Liver (tissue), 9 donors: ENCODE measurements around the gene SEMA6D. TPM values are rescaled to one million over a fixed set of nuclear protein-coding genes. Genes with fewer than 3 reads are reported as not detected.

Experiments used
- DNase-seq: peaks from one replicate; pipeline ENCODE4 v3.0.0-alpha.2; 2017; ENCODE audit warnings: low spot score
- H3K27ac ChIP-seq, 2 donors: one replicate each; pipeline ENCODE4 v1.7.0; 2013; ENCODE audit warnings: inconsistent platforms in 2 of 2, low read length in 2 of 2, control low read depth in 1 of 2, low read depth in 1 of 2, mild to moderate bottlenecking in 1 of 2
- H3K27me3 ChIP-seq, 4 donors: one replicate each; pipeline versions ENCODE4 v1.6.1 to v1.7.0; 2013; ENCODE audit warnings: low read length in 3 of 4, inconsistent platforms in 1 of 4, mild to moderate bottlenecking in 1 of 4, moderate library complexity in 1 of 4; ENCODE audit not compliant: control insufficient read depth in 4 of 4, insufficient read depth in 4 of 4
- H3K36me3 ChIP-seq, 4 donors: one replicate each; pipeline versions ENCODE4 v1.6.1 to v1.7.0; 2013; ENCODE audit warnings: low read length in 3 of 4, mild to moderate bottlenecking in 3 of 4, low read depth in 1 of 4, moderate library complexity in 1 of 4; ENCODE audit not compliant: control insufficient read depth in 4 of 4, insufficient read depth in 3 of 4
- H3K4me1 ChIP-seq, 4 donors: one replicate each; pipeline versions ENCODE4 v1.6.1 to v1.7.0; 2013; ENCODE audit warnings: low read length in 3 of 4, mild to moderate bottlenecking in 3 of 4, moderate library complexity in 1 of 4; ENCODE audit not compliant: control insufficient read depth in 4 of 4, insufficient read depth in 4 of 4
- H3K4me3 ChIP-seq, 3 donors: one replicate each; pipeline versions ENCODE4 v1.6.1 to v1.7.0; 2013; ENCODE audit warnings: low read length in 3 of 3, control low read depth in 1 of 3, low read depth in 1 of 3, mild to moderate bottlenecking in 1 of 3
- H3K9ac ChIP-seq, 2 donors: one replicate each; pipeline ENCODE4 v1.7.0; 2013; ENCODE audit warnings: low read length in 2 of 2, mild to moderate bottlenecking in 2 of 2, moderate library complexity in 2 of 2, control low read depth in 1 of 2, low read depth in 1 of 2
- H3K9me3 ChIP-seq, 4 donors: one replicate each; pipeline versions ENCODE4 v1.6.1 to v1.7.0; 2013; ENCODE audit warnings: low read length in 3 of 4; ENCODE audit not compliant: control insufficient read depth in 4 of 4
- FOXA1 ChIP-seq: IDR thresholded peaks from 2 replicates; pipeline ENCODE4 v1.6.1; 2016; ENCODE audit warnings: antibody characterized with exemption
- GABPA ChIP-seq, 2 donors: IDR thresholded peaks in 1 of 2; conservative IDR thresholded peaks in 1 of 2; 2 replicates each; pipeline ENCODE4 v1.6.1; 2016; ENCODE audit warnings: antibody characterized with exemption in 2 of 2, mild to moderate bottlenecking in 1 of 2, moderate library complexity in 1 of 2
- HNF4A ChIP-seq, 2 donors: conservative IDR thresholded peaks; 2 replicates each; pipeline ENCODE4 v1.6.1; 2016; ENCODE audit warnings: antibody characterized with exemption in 2 of 2, mild to moderate bottlenecking in 2 of 2
- HNF4G ChIP-seq: IDR thresholded peaks from 2 replicates; pipeline ENCODE4 v1.6.1; 2016; ENCODE audit warnings: antibody characterized with exemption
- JUND ChIP-seq, 2 donors: IDR thresholded peaks; 2 replicates each; pipeline ENCODE4 v1.6.1; 2016; ENCODE audit warnings: antibody characterized with exemption in 2 of 2
- NR2F2 ChIP-seq: IDR thresholded peaks from 2 replicates; pipeline ENCODE4 v1.6.1; 2016; ENCODE audit warnings: antibody characterized with exemption
- RAD21 ChIP-seq, 2 donors: IDR thresholded peaks; 2 replicates each; pipeline ENCODE4 v1.6.1; 2016; ENCODE audit warnings: antibody characterized with exemption in 2 of 2, mild to moderate bottlenecking in 2 of 2
- REST ChIP-seq: IDR thresholded peaks from 2 replicates; pipeline ENCODE4 v1.6.1; 2016; ENCODE audit warnings: antibody characterized with exemption, mild to moderate bottlenecking
- RXRA ChIP-seq, 2 donors: IDR thresholded peaks; 2 replicates each; pipeline ENCODE4 v1.6.1; 2017 to 2018; ENCODE audit warnings: antibody characterized with exemption in 2 of 2, mild to moderate bottlenecking in 1 of 2
- SP1 ChIP-seq: IDR thresholded peaks from 2 replicates; pipeline ENCODE4 v1.6.1; 2018; ENCODE audit warnings: antibody characterized with exemption, mild to moderate bottlenecking
- YY1 ChIP-seq: IDR thresholded peaks from 2 replicates; pipeline ENCODE4 v1.6.1; 2016; ENCODE audit warnings: antibody characterized with exemption, mild to moderate bottlenecking
- WGBS: extraction: QIAGEN DNeasy Blood & Tissue Kit; methylation state at CpG from one replicate; pipeline ENCODE4 v1.1.7; 2013; 5-methylcytosine and 5-hydroxymethylcytosine counted together
- polyA plus RNA-seq, 2 donors: library from polyadenylated mRNA; stranded (reverse) in 1 of 2; unstranded in 1 of 2; fragments of 200-250 nt in 1 of 2; fragments of >200 nt in 1 of 2; fragmentation: Nextera tagmentation in 1 of 2; extraction: Ambion mirVana in 1 of 2; gene quantifications; one replicate each; pipeline versions ENCODE4 v1.2.1 to v1.2.3, GENCODE V29; 2013 to 2015
- total RNA-seq, 2 donors: library from RNA; depleted of rRNA; stranded (reverse); fragments of >200 nt; gene quantifications; one replicate each; pipeline ENCODE4 v1.2.3, GENCODE V29; 2014
- TF ChIP-seq, protein P1 (sequence below): fragments of 150-350 bp; IDR thresholded peaks from 2 replicates; pipeline ENCODE4 v1.5.1; 2017; ENCODE audit warnings: improper control_type of control experiment, low read depth, low read length; ENCODE audit not compliant: missing input control
- TF ChIP-seq, protein P2 (sequence below): IDR thresholded peaks from 2 replicates; pipeline ENCODE4 v1.6.1; 2016; ENCODE audit warnings: antibody characterized with exemption
- TF ChIP-seq, protein P3 (sequence below): IDR thresholded peaks from 2 replicates; pipeline ENCODE4 v1.6.1; 2016; ENCODE audit warnings: antibody characterized with exemption
- donor health status: healthy.
- donor health status: healthy.
- donor health status: healthy.
- donor health status: healthy.
- donor health status: healthy.

Gene SEMA6D
- total and polyA plus RNA-seq, 4 donors, result 1.0 to 4.5 (median 3.1) TPM

DNA sequence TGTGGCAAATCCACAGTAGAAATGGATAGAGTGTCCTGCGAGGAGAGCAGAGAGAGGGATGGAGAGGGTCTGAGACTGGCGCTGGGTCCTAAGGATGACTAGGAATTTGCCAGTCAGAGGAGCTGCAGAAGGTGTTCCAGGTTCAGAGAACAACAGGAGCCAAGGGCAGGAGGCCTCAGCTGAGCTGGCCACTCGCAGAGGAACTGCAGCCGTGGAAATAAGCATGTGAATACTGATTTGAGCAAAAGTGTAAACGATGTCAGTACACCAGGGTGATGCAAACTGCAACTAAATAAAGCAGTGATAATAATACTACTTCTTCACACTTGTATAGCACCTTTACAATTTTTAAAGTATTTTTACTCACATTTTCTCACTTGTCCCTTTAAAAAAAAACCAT lies 24.6 kb downstream of the SEMA6D start:
- Histone ChIP-seq H3K9ac (no peak overlapping the region), H3K27ac (no peak overlapping the region), H3K27me3 (peaks cover 0 to 5% (median 0%) of the 10 kb centered on the region in 4 donors), H3K4me3 (no peak overlapping the region), H3K36me3 (no peaks in the 10 kb centered on the region), H3K4me1 (no peaks in the 10 kb centered on the region), H3K9me3 (no peaks in the 10 kb centered on the region)
- TF ChIP-seq YY1, result no peak
- no peak for TF ChIP-seq RXRA (IDR thresholded peaks at IDR 0.05)
- no peak for TF ChIP-seq REST
- no peak for TF ChIP-seq NR2F2
- TF ChIP-seq HNF4G, result no peak
- no peak for TF ChIP-seq JUND (IDR thresholded peaks at IDR 0.05)
- TF ChIP-seq FOXA1, result no peak
- no peak for TF ChIP-seq GABPA (IDR thresholded peaks at IDR 0.05 in 1 of 2, conservative IDR thresholded peaks at IDR 0.05 in 1 of 2)
- TF ChIP-seq, protein P1, sequence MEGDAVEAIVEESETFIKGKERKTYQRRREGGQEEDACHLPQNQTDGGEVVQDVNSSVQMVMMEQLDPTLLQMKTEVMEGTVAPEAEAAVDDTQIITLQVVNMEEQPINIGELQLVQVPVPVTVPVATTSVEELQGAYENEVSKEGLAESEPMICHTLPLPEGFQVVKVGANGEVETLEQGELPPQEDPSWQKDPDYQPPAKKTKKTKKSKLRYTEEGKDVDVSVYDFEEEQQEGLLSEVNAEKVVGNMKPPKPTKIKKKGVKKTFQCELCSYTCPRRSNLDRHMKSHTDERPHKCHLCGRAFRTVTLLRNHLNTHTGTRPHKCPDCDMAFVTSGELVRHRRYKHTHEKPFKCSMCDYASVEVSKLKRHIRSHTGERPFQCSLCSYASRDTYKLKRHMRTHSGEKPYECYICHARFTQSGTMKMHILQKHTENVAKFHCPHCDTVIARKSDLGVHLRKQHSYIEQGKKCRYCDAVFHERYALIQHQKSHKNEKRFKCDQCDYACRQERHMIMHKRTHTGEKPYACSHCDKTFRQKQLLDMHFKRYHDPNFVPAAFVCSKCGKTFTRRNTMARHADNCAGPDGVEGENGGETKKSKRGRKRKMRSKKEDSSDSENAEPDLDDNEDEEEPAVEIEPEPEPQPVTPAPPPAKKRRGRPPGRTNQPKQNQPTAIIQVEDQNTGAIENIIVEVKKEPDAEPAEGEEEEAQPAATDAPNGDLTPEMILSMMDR, result no peak
- TF ChIP-seq, protein P2, sequence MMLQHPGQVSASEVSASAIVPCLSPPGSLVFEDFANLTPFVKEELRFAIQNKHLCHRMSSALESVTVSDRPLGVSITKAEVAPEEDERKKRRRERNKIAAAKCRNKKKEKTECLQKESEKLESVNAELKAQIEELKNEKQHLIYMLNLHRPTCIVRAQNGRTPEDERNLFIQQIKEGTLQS, result no peak
- TF ChIP-seq, protein P3, sequence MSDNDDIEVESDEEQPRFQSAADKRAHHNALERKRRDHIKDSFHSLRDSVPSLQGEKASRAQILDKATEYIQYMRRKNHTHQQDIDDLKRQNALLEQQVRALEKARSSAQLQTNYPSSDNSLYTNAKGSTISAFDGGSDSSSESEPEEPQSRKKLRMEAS, result no peak
- TF ChIP-seq HNF4A (conservative IDR thresholded peaks at IDR 0.05), result no peak
- no peak for TF ChIP-seq SP1
- WGBS, result 84% methylated on average over 5 of the region's 5 CpGs
- no peak for DNase-seq

- Histone ChIP-seq H3K9me3 (no peaks in the 10 kb centered on the region), H3K4me1 (no peaks in the 10 kb centered on the region), H3K9ac (no peak overlapping the region), H3K36me3 (no peaks in the 10 kb centered on the region), H3K4me3 (no peak overlapping the region), H3K27me3 (peaks cover 0 to 5% (median 0%) of the 10 kb centered on the region in 4 donors), H3K27ac (no peak overlapping the region)
- no peak for DNase-seq
- TF ChIP-seq FOXA1 (no peak), RAD21 (IDR thresholded peaks at IDR 0.05) (no peak)
- WGBS, result 61% methylated on average over 5 of the region's 5 CpGs
Measured at GRCh38 chr15:47742334-47742733, 25.0 kb downstream of the SEMA6D start.
